Fibroblast of skin of right biceps (primary cell): ENCODE measurements around the gene ADCK1.
A peak's percentile ranks its signal among the peaks of the same experiment; 100 is the strongest.
"Not testable (repeated sequence)": the region's sequence is repeated elsewhere in the genome, so short reads cannot be mapped to it uniquely, and the experiment has no call there.

ENCODE experiments used
- DNase-seq: peaks from one replicate; pipeline ENCODE4 v3.0.0-alpha.2; 2013

Gene ADCK1

GRCh38 chr14:77903937-77904617, 104.2 kb downstream of the ADCK1 start:
- peak; percentile 49 for DNase-seq

- DNase-seq: no peak
These were observed 106.5 kb downstream of the ADCK1 start for GRCh38 chr14:77906446-77906845.

GRCh38 chr14:77908847-77909246, 108.9 kb downstream of the ADCK1 start:
- DNase-seq: no peak

- DNase-seq: no peak
These were observed 110.0 kb downstream of the ADCK1 start for GRCh38 chr14:77909911-77910310.

GRCh38 chr14:77910506-77910905, 110.6 kb downstream of the ADCK1 start:
- no peak for DNase-seq

DNA sequence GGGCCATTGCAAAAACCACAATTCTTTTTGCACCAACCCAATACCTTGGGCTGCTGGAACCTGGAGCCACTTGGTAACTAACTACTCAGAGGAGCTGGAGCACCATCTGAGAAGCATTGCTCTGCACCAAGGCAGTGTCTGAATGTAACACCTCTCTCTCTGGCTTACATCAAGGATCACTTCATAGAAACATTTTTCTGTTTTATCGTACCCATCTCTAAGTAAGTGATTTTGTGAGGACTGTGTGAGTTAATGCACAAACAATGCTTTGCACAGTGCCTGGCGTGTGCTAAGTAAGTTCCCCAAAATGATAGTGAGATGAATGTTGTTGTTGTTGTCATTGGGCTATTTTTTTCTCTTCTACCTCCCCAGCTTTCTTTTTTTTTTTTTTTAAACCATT, 111.4 kb downstream of the ADCK1 start:
- DNase-seq: no peak

DNA sequence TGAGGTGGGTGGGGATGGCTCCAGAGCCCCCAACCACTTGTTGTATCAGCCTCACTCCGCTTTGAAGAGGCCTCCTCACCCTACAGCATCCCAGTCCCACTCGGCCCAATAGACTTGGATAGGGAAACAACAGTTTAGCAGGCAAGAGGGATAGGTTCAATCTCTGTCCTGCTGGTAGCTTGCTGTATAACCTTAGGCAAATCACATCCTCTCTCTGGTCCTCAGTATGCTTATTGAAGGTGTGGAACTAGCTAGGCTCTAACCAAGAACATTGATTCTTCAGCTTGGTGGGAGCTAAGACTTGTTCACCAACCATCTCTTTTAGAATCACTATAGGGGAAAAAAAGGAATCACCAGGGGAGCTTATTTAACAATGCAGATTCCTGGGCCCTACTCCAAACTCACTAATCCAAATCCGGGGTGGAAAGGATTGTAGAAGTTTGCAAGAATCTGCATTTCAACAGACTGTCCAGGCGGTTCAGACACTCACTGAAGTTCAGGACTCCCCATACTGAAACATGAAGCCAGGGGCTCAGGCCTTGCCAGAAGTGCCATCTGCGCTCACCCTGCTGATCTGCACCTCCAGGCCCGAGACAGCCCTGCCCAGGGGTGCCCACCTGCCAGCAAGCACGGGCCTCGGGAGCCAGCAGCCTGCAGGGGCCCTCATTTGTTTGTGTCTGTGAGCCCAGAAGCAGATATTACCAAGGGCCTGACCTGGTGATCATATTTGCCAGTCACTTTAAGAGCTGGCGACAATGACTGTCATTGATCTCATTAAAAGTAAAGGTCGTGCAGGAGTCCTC, 113.0 kb downstream of the ADCK1 start:
- no peak for DNase-seq

GRCh38 chr14:77914073-77914721, 114.3 kb downstream of the ADCK1 start:
- DNase-seq: no peak

DNA sequence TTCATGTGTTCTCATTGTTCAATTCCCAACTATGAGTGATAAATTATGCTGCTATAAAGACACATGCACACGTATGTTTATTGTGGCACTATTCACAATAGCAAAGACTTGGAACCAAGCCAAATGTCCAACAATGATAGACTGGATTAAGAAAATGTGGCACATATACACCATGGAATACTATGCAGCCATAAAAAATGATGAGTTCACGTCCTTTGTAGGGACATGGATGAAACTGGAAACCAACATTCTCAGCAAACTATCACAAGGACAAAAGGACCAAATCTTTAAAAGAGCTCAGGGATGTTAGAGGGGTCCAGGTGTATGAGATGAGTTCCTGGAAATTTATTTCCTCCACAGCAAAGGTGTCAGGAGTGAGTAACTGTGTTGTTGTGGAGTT, 115.5 kb downstream of the ADCK1 start:
- DNase-seq: not testable (repeated sequence)

DNA sequence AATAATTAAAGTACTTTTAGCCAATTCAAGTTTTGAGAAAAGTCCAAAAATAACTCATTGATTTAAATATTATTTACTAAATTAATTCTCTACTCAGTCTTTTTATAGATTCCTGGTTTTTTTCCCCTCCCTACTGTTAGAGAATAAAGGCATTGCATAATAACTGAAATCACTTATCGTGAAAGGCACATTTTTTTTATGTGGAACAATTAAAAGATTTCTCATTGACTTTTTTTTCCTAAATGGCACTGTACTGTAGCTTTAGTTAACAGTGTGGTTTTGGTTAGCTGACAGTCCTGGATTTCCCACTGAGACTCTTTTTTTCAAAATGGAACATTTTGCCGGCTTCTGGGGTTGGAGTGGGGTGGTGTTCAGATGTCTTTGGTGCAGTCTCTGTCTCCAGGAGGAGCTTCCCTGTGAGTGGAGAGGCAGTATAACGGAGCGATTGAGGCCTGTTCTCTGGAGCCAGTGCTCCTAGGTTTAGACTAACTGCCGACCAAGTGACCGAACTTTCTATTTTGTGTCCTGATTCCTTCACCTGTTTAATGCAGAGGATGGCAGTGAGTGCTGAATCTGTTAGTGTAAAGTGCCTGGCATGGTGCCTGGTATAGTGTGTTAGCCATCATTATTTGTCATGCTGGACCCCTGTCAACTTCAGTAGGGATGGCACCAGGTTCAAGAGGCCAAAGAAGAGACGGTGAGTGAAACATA, 117.7 kb downstream of the ADCK1 start:
- no peak for DNase-seq

DNA sequence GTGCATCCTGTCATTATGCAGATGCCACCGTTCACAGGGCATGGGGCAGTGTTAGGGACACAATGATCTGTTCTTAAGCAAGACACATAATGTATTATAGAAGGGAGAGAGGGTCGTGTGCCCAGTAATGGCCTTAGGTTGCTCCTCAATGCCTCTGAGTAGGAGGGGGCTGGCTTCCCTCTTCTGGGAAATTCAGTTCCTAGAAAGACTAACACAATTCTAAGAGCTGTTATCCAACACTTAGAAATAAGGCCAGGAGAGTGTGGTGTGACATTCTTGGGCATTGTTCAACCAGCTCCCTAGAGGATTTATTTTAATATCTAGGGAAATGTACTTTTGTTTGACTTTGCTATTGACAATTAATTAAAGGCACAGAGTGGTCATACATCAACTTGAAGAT, 118.5 kb downstream of the ADCK1 start:
- DNase-seq: no peak

GRCh38 chr14:77920312-77920711, 120.4 kb downstream of the ADCK1 start:
- no peak for DNase-seq

DNA sequence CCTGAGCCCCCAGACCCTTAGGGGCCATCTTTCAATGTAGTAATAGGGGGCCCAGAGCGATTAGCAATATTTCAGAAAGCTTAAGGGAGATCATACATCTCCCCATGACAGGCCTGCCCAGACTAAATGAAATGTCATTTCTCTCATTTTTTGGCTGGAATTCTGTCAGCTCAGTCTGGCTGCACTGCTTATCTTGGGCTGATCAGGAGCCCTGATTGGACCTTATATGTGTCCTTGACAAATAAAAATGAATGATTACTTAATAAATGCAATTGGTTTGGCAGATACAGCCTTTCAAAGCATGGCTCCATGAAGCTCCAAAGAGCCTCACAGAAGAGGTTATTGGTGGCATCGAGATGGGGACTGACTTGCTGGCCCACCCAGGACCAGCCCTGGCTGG, 121.9 kb downstream of the ADCK1 start:
- no peak for DNase-seq

- DNase-seq: no peak
These were observed 123.4 kb downstream of the ADCK1 start for GRCh38 chr14:77923131-77923936.

- DNase-seq: no peak
These were observed 124.4 kb downstream of the ADCK1 start for GRCh38 chr14:77924141-77924948.

DNA sequence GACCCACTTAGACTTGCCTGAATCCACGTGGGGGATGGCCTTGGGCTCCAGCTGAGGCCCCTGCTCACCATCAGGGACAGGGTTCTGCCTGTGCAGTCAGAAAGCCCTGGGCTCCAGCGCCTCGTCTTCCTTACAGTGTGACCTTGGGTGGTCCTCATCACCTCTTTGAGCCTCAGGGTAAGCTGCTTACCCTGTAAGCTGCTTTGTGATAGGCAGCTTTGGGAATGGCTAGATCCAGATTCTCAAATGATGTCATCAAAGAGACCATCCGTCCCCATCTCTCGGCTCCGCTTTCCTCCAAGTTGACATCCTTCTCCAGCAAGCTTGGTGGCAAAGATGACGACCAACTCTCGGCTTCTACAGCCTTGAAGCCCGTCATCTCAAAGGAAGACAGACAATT, 127.0 kb downstream of the ADCK1 start:
- DNase-seq: no peak

DNA sequence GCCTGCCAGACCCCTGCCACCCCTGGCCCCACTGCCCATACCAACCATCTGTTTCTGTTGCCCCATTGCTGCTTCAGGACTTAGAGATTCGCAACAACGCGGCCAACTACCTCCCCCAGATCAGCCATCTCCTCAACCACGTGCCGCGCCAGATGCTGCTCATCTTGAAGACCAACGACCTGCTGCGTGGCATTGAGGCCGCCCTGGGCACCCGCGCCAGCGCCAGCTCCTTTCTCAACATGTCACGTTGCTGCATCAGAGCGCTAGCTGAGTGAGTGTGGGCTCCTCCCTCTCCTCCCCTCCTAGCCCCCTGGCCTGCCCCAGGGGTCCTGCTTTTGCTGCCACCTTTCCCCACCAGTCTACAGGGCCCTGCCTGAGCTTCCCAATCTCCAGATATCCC, 131.5 kb downstream of the ADCK1 start:
- DNase-seq: no peak

- DNase-seq: no peak
These were observed 136.3 kb downstream of the ADCK1 start for GRCh38 chr14:77936138-77936639.

GRCh38 chr14:77947372-77947771, 147.5 kb downstream of the ADCK1 start:
- DNase-seq: no peak

DNA sequence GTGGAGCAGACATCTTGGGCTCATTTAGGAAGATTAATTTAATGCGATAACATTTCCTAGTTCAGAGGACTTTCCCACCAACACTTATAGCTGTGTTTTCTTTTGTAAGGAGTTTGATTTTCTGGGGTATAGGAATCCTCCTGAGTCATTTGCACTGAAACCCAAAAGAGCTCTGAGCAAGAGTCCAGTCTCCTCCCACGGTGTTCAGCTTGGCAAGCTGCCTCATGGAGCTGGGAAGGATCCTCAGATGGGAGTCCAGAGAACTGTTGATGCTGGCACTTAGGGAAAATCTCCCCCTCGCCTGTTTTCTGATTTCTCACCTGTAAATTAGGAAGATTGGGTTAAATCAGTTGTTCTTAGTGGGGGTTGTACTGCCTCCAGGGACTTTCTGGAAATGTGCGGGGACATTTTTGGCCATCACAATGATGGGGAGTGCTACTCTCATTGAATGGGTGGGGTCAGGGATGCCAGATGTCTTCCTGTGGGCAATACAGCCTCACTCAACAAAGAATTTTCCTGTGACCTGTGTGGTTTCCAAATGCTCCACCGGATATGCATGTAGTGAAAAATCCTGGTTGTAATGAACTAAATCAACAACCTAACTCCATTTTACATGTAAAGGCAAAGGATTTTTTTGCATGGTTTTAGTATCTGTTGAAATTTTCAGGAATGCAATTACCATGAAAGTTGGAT, 150.6 kb downstream of the ADCK1 start:
- DNase-seq: no peak
